ENCODE data around the gene MAP2K7.
A peak's percentile ranks its signal among the peaks of the same experiment; 100 is the strongest.
"Not testable (repeated sequence)": the region's sequence is repeated elsewhere in the genome, so short reads cannot be mapped to it uniquely, and the experiment has no call there.

The MAP2K7 gene

GRCh38 chr19:7908742-7909461 lies 5.2 kb downstream of the MAP2K7 start:
- DNase-seq (ENCODE audit: low read depth), result no peak

DNA sequence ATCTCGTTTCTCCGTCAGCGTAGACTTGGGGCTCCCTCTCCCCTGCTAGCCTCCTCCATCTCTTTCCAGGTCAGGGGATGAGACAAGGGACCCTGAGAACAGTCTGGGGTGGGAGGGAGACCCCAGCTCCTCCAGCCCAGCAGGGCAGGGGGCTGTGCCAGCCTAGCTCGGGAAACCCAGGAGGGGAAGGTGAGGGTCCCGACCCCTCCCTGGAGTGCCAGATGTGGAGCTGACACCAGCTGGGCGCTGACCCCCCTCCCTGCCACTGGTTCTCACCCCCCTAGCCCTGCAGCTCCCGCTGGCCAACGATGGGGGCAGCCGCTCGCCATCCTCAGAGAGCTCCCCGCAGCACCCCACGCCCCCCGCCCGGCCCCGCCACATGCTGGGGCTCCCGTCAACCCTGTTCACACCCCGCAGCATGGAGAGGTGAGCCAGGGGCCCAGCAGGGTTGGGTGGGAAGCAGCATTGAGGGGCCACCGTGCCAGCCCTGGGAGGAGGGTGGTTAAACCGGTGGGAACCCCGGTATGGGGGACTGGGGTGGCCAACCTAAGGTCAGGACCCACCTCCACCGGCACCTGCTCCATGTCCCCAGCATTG lies 5.9 kb downstream of the MAP2K7 start:
- DNase-seq (ENCODE audit: low read depth), result no peak

GRCh38 chr19:7910321-7911161 lies 6.9 kb downstream of the MAP2K7 start:
- no peak for DNase-seq (ENCODE audit: low read depth)

DNA sequence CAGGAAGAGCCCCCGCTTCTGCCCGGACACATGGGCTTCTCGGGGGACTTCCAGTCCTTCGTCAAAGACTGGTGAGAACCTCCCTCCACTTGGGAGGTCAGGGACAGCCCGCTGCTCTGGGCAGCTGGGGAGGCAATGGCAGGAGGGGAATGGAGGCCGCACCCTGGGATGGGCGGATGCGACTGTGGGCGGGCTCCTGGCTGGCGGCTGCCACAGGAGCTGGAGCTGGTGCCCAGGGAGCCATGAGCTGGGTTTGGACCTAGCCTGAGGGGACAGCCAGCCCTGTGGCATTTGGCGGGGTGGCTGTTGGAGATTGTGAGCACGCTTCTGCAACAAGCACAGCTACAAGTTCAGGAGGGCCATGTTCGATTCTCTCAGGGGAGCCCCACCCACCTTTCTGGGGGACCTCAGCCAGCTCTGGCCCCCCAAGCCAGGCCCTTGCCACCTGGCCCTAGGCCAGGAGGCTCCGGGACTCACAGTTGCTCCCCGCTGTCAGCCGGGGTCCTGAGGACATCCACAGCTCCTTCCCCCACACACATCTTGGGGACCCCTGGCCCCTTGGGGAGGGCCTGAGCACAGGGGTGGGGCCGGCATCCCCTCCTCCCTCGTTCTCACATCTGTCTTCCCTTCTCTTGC lies 7.9 kb downstream of the MAP2K7 start:
- no peak for DNase-seq (ENCODE audit: low read depth)

- no peak for DNase-seq (ENCODE audit: low read depth)
These were observed 8.5 kb downstream of the MAP2K7 start for GRCh38 chr19:7912144-7912696.

GRCh38 chr19:7912697-7913564 lies 9.3 kb downstream of the MAP2K7 start:
- no peak for DNase-seq (ENCODE audit: low read depth)

DNA sequence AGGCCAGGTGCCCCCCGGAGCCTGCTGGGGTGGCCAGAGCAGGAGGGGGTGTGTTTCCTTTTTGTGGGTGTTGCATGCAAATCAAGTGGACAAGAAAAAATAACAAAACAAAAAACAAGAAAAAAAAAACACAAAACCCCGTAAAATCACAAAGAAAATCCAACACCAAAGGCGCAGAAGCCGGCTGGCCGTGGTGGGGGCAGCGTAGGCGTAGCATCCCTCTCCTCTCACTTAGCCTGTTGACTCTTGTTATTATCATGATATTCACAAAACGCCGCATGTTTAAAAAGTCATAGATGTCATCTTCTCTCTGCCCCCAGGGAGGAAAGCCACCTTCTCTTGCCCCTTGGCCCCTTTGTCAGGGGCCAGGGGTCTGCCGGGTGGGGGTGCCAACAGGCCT lies 10.0 kb downstream of the MAP2K7 start:
- no peak for DNase-seq (ENCODE audit: low read depth)

- no peak for DNase-seq (ENCODE audit: low read depth)
These were observed 10.4 kb downstream of the MAP2K7 start for GRCh38 chr19:7914099-7914498.

DNA sequence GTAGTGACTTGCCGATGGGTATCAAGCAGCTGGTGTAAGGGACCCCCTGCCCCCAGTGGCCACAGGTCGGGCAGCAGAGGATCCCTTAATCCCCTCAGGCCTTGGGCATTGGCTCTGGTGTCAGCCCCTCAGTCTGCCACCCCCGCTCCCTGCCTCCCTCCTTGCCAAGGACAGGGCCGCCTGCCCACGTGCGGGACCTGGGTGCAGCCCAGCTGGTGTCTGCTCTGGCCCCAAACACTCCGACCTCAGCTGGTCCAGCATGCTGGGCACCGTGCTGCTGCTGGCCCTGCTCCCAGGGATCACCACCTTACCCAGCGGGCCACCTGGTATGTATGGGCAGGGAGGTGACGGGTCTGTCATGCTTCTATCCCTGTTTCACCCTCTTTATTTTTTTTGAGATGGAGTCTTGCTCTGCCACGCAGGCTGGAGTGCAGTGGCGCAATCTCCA lies 10.9 kb downstream of the MAP2K7 start, which contains the start of gene TGFBR3L:
TSS of gene TGFBR3L (plus strand) at position 233 of the 448 bp plus-strand sequence.
- no peak for DNase-seq (ENCODE audit: low read depth)

- no peak for DNase-seq (ENCODE audit: low read depth)
These were observed 11.8 kb downstream of the MAP2K7 start for GRCh38 chr19:7915250-7916102.

- no peak for DNase-seq (ENCODE audit: low read depth)
These were observed 12.7 kb downstream of the MAP2K7 start for GRCh38 chr19:7916103-7916954.

DNA sequence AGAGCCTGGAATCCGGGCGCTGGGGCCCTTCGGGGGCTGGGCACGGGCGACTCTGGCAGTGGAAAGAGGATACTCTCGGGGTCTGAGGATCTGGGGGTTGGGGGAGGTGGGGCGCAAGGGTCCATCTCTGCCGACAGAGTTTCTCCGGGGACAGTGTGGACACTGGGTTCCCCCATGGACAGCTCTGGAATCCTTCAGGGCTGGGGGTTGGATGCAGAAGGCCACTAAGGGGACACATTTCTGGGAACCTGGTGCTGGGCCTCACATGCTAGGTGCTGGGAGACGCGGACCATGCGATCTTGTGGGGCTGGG lies 13.2 kb downstream of the MAP2K7 start:
- no peak for DNase-seq (ENCODE audit: low read depth)

GRCh38 chr19:7917267-7918061 lies 13.8 kb downstream of the MAP2K7 start:
- DNase-seq (ENCODE audit: low read depth), result peak; percentile 33

DNA sequence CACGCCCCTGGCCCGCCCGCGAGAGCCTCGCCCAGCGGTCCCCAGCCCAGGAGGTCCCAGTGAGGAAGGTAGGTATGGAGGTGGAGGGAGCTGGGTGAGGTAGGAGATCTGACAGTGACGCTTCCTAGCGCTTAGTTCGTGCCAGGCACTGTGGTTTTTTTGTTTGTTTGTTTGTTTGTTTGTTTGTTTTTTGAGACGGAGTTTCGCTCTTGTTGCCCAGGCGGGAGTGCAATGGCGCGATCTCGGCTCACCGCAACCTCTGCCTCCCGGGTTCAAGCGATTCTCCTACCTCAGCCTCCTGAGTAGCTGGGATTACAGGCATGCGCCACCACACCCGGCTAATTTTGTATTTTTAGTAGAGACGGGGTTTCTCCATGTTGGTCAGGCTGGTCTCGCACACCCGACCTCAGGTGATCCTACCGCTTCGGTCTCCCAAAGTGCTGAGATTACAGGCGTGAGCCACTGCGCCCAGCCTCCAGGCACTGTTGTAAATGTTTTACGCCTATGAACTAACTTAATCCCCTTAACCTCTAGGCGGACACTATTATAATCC lies 14.5 kb downstream of the MAP2K7 start:
- DNase-seq (ENCODE audit: low read depth), result not testable (repeated sequence)

GRCh38 chr19:7918615-7919421 lies 15.1 kb downstream of the MAP2K7 start:
- DNase-seq (ENCODE audit: low read depth), result no peak

DNA sequence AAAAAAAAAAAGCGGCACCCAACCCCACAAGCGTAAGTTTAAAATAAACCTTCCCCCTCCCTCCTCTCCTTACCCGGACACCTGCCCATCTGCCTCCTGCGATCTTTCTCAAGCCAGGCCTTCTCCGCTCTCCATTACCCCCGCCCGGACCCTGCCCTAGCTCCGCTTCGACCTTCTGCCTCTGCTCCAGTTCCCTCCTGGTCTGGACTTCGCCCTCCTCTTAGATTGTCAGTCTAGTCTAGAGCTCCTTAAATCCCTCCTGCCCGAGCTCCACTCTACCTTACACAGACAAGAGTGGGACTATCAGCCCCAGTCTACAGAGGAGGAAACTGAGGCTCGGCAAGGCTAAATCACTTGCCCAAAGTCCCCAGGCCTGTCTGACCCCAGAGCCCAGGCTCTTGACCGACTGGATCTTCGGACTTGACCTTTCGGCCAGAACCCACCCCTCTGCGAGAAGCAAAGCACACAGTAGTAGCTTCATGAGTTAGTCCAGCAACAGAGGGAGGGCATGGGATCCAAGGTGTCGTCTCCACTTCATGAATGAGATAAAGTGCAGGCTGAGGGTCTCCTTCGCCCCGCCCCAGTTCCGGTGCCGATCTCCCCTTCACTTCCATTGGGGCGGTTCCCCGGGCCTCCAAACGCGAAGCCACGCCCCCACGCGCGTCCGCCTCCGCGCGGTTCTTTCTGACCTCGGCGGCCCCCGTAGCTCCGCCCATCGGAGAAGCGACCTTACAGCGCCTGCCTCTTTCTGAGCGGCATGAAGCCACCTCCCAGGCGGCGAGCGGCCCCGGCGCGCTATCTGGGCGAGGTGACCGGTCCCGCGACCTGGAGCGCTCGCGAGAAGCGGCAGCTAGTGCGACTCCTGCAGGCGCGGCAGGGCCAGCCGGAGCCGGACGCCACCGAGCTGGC lies 16.2 kb downstream of the MAP2K7 start, which contains the start of gene SNAPC2:
TSS of gene SNAPC2 (plus strand) at position 729 of the 909 bp plus-strand sequence. CDS start at position 758, 29 bp downstream.
- DNase-seq (ENCODE audit: low read depth), result peak; percentile 93
